Breast epithelium (tissue), 3 donors: ENCODE data around the gene RHCG.

Experiments
- POLR2A ChIP-seq: fragments of 450-650 bp; IDR thresholded peaks from one replicate; pipeline ENCODE4 v1.6.1; 2016; ENCODE audit warnings: antibody characterized with exemption, mild to moderate bottlenecking, moderate library complexity
- TF ChIP-seq, protein P1 (sequence below), 3 donors: fragments of 450-650 bp; IDR thresholded peaks; one replicate each; pipeline ENCODE4 v1.5.1; 2016 to 2017; ENCODE audit warnings: antibody characterized with exemption in 3 of 3, mild to moderate bottlenecking in 3 of 3, moderate library complexity in 3 of 3

DNA sequence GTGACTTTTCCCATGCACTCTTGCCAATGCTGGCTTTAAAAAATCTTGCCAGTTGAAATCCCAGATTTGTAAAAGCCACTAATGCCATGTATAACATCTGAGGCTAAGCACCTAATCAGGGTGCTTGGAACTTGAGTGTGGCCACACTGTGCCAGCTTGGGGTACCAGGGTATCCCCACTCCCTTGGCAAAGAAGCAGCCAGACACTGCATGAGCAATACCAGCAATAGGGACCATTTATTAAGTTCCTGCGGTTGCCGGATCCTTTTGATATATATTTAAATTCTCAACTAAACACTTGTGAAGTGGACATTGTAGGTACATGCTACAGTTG lies 2.2 kb upstream of the RHCG start:
- TF ChIP-seq, protein P1, sequence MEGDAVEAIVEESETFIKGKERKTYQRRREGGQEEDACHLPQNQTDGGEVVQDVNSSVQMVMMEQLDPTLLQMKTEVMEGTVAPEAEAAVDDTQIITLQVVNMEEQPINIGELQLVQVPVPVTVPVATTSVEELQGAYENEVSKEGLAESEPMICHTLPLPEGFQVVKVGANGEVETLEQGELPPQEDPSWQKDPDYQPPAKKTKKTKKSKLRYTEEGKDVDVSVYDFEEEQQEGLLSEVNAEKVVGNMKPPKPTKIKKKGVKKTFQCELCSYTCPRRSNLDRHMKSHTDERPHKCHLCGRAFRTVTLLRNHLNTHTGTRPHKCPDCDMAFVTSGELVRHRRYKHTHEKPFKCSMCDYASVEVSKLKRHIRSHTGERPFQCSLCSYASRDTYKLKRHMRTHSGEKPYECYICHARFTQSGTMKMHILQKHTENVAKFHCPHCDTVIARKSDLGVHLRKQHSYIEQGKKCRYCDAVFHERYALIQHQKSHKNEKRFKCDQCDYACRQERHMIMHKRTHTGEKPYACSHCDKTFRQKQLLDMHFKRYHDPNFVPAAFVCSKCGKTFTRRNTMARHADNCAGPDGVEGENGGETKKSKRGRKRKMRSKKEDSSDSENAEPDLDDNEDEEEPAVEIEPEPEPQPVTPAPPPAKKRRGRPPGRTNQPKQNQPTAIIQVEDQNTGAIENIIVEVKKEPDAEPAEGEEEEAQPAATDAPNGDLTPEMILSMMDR (IDR thresholded peaks at IDR 0.05), result no peak
- TF ChIP-seq POLR2A, result no peak
